ENCODE results near the gene USP35. TPM values are rescaled to one million over a fixed set of nuclear protein-coding genes. Genes with fewer than 3 reads are reported as not detected.

Gene USP35
- polyA plus RNA-seq, 1 of the 3 experiments (the other 2 are of a cell fraction), result 8.4 TPM

DNA sequence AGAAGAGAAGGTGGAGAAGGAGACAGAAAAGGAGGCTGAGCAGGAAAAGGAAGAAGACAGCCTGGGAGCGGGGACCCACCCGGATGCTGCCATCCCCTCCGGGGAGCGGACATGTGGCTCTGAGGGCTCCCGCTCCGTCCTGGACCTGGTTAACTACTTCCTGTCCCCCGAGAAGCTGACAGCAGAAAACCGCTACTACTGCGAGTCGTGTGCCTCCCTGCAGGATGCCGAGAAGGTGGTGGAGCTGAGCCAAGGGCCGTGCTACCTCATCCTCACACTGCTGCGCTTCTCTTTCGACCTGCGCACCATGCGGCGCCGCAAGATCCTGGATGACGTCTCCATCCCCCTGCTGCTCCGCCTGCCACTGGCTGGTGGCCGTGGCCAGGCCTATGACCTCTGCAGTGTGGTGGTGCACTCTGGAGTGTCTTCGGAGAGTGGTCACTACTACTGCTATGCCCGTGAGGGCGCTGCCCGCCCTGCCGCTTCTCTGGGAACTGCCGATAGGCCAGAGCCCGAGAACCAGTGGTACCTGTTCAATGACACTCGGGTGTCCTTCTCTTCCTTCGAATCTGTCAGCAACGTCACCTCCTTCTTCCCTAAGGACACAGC lies 21.4 kb downstream of the USP35 start (continued):
- TF ChIP-seq, protein P1, sequence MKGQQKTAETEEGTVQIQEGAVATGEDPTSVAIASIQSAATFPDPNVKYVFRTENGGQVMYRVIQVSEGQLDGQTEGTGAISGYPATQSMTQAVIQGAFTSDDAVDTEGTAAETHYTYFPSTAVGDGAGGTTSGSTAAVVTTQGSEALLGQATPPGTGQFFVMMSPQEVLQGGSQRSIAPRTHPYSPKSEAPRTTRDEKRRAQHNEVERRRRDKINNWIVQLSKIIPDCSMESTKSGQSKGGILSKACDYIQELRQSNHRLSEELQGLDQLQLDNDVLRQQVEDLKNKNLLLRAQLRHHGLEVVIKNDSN (IDR thresholded peaks at IDR 0.05; ENCODE audit: borderline replicate concordance, low read depth), result no peak
- TF ChIP-seq SIN3A (IDR thresholded peaks at IDR 0.05; ENCODE audit: borderline replicate concordance, low read depth, low read length), result no peak

DNA sequence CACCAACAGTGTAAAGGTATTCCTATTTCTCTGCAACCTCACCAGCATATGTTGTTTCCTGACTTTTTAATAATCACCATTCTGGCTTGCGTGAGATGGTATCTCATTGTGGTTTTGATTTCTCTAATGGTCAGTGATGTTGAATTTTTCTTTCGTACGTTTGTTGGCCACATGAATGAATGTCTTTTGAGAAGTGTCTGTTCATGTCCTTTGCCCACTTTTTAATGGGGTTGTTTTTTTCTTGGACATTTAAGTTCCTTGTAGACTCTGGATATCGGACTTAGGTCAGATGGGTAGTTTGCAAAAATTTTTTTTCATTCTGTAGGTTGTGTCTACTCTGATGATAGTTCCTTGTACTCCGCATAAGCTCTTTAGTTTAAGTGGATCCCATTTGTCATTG lies 22.8 kb downstream of the USP35 start:
- no peak overlapping the region for H2AFZ ChIP-seq (ENCODE audit: low read depth)
- no peaks in the 10 kb centered on the region for H3K9me3 ChIP-seq
- peaks cover 6% of the 10 kb centered on the region; the same call in 1 of the 2 replicates for H4K20me1 ChIP-seq (ENCODE audit: insufficient read depth)
- no peak for DNase-seq
- POLR2A ChIA-PET, result no interaction called here
- 98% methylated on average over 5 of the region's 5 CpGs for WGBS (ENCODE audit: low lambda C conversion rate)
- H3K27me3 ChIP-seq (ENCODE audit: insufficient read depth), result no peaks in the 10 kb centered on the region
- no peaks in the 10 kb centered on the region for H3F3A ChIP-seq (replicated peaks; ENCODE audit: insufficient read depth)
- H3K36me3 ChIP-seq (replicated peaks in 1 of 2; ENCODE audit: control insufficient read depth in 1 of 2, insufficient read depth in 2 of 2, low read length in 1 of 2), result peaks cover 27 to 35% of the 10 kb centered on the region in 2 experiments
- CTCF ChIA-PET, result interaction anchor here (1.1 kb wide), 1 partner anchor 17 kb away, joined by 3 read pairs; no protein-coding TSS in a partner anchor
- H3K4me3 ChIP-seq (ENCODE audit: low read depth in 2 of 2, low read length in 1 of 2), result no peak overlapping the region
- H3K9me2 ChIP-seq, result no peaks in the 10 kb centered on the region
- no peak overlapping the region for H3K9ac ChIP-seq
- peaks cover 0 to 25% of the 10 kb centered on the region in 2 experiments; a peak in 1 of 4 replicates for H3K4me1 ChIP-seq (ENCODE audit: control insufficient read depth in 1 of 2, insufficient read depth in 2 of 2, low read depth in 1 of 2, low read length in 1 of 2)
- H3K27ac ChIP-seq (ENCODE audit: low read depth in 2 of 2, low read length in 1 of 2), result no peak overlapping the region
- TF ChIP-seq FOSL2 (IDR thresholded peaks at IDR 0.05; ENCODE audit: borderline replicate concordance, low read depth) (no peak), FOXM1 (IDR thresholded peaks at IDR 0.05; ENCODE audit: low read depth) (no peak), RXRA (IDR thresholded peaks at IDR 0.05; ENCODE audit: borderline replicate concordance, low read depth) (no peak), RFX5 (IDR thresholded peaks at IDR 0.05; ENCODE audit: low read length) (no peak), ELF1 (IDR thresholded peaks at IDR 0.05) (no peak), RAD21 (IDR thresholded peaks at IDR 0.05; ENCODE audit: low read length) (no peak)
- H3K4me2 ChIP-seq, result no peak overlapping the region
- peaks cover 26% of the 10 kb centered on the region for H3K79me2 ChIP-seq (ENCODE audit: insufficient read depth)

DNA sequence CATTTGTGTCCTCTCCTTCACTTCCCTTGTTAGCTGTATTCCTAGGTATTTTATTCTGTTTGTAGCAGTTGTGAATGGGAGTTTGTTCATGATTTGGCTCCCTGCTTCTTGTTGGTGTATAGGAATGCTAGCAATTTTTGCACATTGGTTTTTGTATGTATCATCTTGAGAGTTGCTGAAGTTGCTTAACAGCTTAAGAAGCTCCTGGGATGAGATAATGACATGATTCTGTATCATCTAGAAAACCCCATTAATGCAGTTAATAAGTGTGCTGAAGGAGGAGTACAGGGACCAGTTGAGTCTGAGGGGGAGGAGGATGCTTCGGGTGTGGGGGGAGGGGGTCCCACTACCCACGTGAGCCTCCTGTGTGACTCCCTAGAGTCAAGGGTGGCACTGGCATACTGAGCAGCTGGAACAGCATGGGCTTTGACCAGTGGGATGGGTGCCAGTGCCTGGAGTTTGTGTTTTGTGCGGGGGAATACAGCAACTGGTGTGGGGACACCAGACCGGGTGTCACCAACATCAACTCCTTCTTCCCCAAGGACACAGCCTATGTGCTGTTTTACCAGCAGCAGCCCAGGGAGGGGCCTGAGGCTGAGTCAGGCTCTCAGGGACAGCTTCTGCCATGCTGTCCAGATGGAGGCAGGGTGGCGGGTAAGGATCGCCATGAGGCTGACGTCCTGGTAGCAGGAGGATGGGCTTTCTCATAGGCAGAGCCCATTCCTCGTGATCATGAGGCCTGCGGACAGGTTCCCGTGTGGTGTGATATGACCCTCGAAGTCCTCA lies 24.1 kb downstream of the USP35 start:
- peaks cover 0 to 13% of the 10 kb centered on the region in 2 experiments; a peak in 1 of 4 replicates for H3K4me1 ChIP-seq (ENCODE audit: control insufficient read depth in 1 of 2, insufficient read depth in 2 of 2, low read depth in 1 of 2, low read length in 1 of 2)
- WGBS (ENCODE audit: low lambda C conversion rate), result 95% methylated on average over 10 of the region's 11 CpGs

More for the DNA sequence above, 24.1 kb downstream of the USP35 start:
- H3K9me2 ChIP-seq, result no peaks in the 10 kb centered on the region
- peaks cover 6% of the 10 kb centered on the region; the same call in 1 of the 2 replicates for H4K20me1 ChIP-seq (ENCODE audit: insufficient read depth)
- peaks cover 27 to 39% of the 10 kb centered on the region in 2 experiments for H3K36me3 ChIP-seq (replicated peaks in 1 of 2; ENCODE audit: control insufficient read depth in 1 of 2, insufficient read depth in 2 of 2, low read length in 1 of 2)
- H3K79me2 ChIP-seq (ENCODE audit: insufficient read depth), result peaks cover 26% of the 10 kb centered on the region
- no peaks in the 10 kb centered on the region for H3K27me3 ChIP-seq (ENCODE audit: insufficient read depth)
- no peak for DNase-seq
- TF ChIP-seq RCOR1 (IDR thresholded peaks at IDR 0.05; ENCODE audit: low read length) (no peak), NRF1 (IDR thresholded peaks at IDR 0.05; ENCODE audit: low read depth, low read length) (no peak), ELF1 (IDR thresholded peaks at IDR 0.05) (no peak), CHD2 (IDR thresholded peaks at IDR 0.05; ENCODE audit: low read length, partially characterized antibody) (no peak), RFX5 (IDR thresholded peaks at IDR 0.05; ENCODE audit: low read length) (no peak), YY1 (IDR thresholded peaks at IDR 0.05; ENCODE audit: low read depth) (no peak)
- H3K4me3 ChIP-seq (ENCODE audit: low read depth in 2 of 2, low read length in 1 of 2), result no peak overlapping the region
- POLR2A ChIA-PET, result interaction anchor here (0.7 kb wide), 1 partner anchor 19 kb away, joined by 3 read pairs; no protein-coding TSS in a partner anchor
- H2AFZ ChIP-seq (ENCODE audit: low read depth), result no peak overlapping the region
- H3K9ac ChIP-seq, result no peak overlapping the region
- peak overlapping the region in 1 of 2 experiments; percentile 18; a peak in 1 of 4 replicates for H3K27ac ChIP-seq (ENCODE audit: low read depth in 2 of 2, low read length in 1 of 2)
- no peaks in the 10 kb centered on the region for H3K9me3 ChIP-seq
- H3K4me2 ChIP-seq, result no peak overlapping the region
- no peaks in the 10 kb centered on the region for H3F3A ChIP-seq (replicated peaks; ENCODE audit: insufficient read depth)
- CTCF ChIA-PET, result interaction anchor here (5.1 kb wide), 1 partner anchor 15 kb away, joined by 16 read pairs; no protein-coding TSS in a partner anchor

Data from SK-N-SH (cell line).